ENCODE measurements around the gene C4BPA.

DNA sequence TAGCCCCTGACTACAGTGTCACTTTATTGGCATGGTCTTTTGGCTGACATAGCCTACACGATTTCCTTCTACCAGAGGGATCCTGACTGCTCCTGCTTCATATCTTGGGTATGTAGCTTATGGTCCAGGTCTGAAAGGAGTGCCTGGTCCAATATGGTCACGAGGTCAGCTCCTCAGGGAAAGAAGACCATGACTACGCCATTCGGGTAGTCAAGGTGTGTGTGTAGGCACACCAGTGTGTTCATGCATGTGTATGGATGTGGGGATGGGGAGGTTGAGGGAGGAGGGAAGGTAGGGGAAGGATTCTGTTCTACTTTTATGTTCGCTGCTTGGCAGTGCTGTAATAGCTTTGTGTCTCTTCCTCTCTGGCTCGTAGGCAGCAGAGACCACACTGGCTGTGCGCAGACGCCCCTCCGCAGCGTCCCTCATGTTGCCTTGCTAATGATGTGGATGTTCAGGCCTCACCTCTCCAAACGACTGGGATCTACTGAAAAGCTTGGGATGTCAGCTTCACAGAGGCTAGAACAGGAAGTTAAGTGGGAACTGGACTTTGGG is 25.4 kb upstream of the C4BPA start:
- TF ChIP-seq SIN3A (IDR thresholded peaks at IDR 0.05; ENCODE audit: borderline replicate concordance, low read depth, low read length): no peak
- TF ChIP-seq, protein P1, sequence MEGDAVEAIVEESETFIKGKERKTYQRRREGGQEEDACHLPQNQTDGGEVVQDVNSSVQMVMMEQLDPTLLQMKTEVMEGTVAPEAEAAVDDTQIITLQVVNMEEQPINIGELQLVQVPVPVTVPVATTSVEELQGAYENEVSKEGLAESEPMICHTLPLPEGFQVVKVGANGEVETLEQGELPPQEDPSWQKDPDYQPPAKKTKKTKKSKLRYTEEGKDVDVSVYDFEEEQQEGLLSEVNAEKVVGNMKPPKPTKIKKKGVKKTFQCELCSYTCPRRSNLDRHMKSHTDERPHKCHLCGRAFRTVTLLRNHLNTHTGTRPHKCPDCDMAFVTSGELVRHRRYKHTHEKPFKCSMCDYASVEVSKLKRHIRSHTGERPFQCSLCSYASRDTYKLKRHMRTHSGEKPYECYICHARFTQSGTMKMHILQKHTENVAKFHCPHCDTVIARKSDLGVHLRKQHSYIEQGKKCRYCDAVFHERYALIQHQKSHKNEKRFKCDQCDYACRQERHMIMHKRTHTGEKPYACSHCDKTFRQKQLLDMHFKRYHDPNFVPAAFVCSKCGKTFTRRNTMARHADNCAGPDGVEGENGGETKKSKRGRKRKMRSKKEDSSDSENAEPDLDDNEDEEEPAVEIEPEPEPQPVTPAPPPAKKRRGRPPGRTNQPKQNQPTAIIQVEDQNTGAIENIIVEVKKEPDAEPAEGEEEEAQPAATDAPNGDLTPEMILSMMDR (IDR thresholded peaks at IDR 0.05): no peak
- no peak for TF ChIP-seq GATA2 (CRISPR knock-in tag; IDR thresholded peaks at IDR 0.05)
- no peak for TF ChIP-seq POLR2AphosphoS5 (IDR thresholded peaks at IDR 0.05; ENCODE audit: low read depth, low read length)
- TF ChIP-seq SMC3 (IDR thresholded peaks at IDR 0.05; ENCODE audit: low read depth, low read length): no peak
- TF ChIP-seq, protein P2, sequence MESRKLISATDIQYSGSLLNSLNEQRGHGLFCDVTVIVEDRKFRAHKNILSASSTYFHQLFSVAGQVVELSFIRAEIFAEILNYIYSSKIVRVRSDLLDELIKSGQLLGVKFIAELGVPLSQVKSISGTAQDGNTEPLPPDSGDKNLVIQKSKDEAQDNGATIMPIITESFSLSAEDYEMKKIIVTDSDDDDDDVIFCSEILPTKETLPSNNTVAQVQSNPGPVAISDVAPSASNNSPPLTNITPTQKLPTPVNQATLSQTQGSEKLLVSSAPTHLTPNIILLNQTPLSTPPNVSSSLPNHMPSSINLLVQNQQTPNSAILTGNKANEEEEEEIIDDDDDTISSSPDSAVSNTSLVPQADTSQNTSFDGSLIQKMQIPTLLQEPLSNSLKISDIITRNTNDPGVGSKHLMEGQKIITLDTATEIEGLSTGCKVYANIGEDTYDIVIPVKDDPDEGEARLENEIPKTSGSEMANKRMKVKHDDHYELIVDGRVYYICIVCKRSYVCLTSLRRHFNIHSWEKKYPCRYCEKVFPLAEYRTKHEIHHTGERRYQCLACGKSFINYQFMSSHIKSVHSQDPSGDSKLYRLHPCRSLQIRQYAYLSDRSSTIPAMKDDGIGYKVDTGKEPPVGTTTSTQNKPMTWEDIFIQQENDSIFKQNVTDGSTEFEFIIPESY (IDR thresholded peaks at IDR 0.05; ENCODE audit: borderline replicate concordance, low read depth): no peak
- no peak for TF ChIP-seq EZH2phosphoT487 (IDR thresholded peaks at IDR 0.05; ENCODE audit: borderline replicate concordance, low read depth)
- TF ChIP-seq, protein P3, sequence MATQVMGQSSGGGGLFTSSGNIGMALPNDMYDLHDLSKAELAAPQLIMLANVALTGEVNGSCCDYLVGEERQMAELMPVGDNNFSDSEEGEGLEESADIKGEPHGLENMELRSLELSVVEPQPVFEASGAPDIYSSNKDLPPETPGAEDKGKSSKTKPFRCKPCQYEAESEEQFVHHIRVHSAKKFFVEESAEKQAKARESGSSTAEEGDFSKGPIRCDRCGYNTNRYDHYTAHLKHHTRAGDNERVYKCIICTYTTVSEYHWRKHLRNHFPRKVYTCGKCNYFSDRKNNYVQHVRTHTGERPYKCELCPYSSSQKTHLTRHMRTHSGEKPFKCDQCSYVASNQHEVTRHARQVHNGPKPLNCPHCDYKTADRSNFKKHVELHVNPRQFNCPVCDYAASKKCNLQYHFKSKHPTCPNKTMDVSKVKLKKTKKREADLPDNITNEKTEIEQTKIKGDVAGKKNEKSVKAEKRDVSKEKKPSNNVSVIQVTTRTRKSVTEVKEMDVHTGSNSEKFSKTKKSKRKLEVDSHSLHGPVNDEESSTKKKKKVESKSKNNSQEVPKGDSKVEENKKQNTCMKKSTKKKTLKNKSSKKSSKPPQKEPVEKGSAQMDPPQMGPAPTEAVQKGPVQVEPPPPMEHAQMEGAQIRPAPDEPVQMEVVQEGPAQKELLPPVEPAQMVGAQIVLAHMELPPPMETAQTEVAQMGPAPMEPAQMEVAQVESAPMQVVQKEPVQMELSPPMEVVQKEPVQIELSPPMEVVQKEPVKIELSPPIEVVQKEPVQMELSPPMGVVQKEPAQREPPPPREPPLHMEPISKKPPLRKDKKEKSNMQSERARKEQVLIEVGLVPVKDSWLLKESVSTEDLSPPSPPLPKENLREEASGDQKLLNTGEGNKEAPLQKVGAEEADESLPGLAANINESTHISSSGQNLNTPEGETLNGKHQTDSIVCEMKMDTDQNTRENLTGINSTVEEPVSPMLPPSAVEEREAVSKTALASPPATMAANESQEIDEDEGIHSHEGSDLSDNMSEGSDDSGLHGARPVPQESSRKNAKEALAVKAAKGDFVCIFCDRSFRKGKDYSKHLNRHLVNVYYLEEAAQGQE (IDR thresholded peaks at IDR 0.05; ENCODE audit: low read depth, low read length): no peak
- TF ChIP-seq, protein P4, sequence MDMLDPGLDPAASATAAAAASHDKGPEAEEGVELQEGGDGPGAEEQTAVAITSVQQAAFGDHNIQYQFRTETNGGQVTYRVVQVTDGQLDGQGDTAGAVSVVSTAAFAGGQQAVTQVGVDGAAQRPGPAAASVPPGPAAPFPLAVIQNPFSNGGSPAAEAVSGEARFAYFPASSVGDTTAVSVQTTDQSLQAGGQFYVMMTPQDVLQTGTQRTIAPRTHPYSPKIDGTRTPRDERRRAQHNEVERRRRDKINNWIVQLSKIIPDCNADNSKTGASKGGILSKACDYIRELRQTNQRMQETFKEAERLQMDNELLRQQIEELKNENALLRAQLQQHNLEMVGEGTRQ (IDR thresholded peaks at IDR 0.05; ENCODE audit: borderline replicate concordance, low read depth, low read length): no peak
